CD4-positive, alpha-beta memory T cell (primary cell): ENCODE results near the gene ACAP1. TPM values are rescaled to one million over a fixed set of nuclear protein-coding genes. Genes with fewer than 3 reads are reported as not detected.

Source experiments
- CTCF ChIA-PET: fragments of 350-600 bp; sonication (Branson Sonifier 250); formaldehyde crosslinking; loops from one replicate; lab custom pipeline; 2021; ENCODE audit warnings: inconsistent platforms; ENCODE audit not compliant: partially characterized antibody; lab: Charles Lee
- POLR2A ChIA-PET: fragments of 350-600 bp; sonication (Branson Sonifier 250); formaldehyde crosslinking; loops from one replicate; lab custom pipeline; 2021; ENCODE audit not compliant: partially characterized antibody; lab: Charles Lee
- DNase-seq, 5 donors: peaks; one replicate each; pipeline versions ENCODE4 v3.0.0 to v3.0.0-alpha.2; 2020 to 2022; ENCODE audit warnings: mixed read lengths in 1 of 5
- H3K27ac ChIP-seq: one replicate; pipeline ENCODE4 v1.7.0; 2013; ENCODE audit warnings: low read depth, low read length
- H3K27me3 ChIP-seq: 2 replicates; pipeline ENCODE4 v1.7.0; 2013; ENCODE audit warnings: mild to moderate bottlenecking, low read length, moderate library complexity; ENCODE audit not compliant: insufficient read depth
- H3K36me3 ChIP-seq: 2 replicates; pipeline ENCODE4 v1.7.0; 2013; ENCODE audit warnings: mild to moderate bottlenecking, low read length, moderate library complexity; ENCODE audit not compliant: insufficient read depth
- H3K4me1 ChIP-seq: 2 replicates; pipeline ENCODE4 v1.7.0; 2013; ENCODE audit warnings: mild to moderate bottlenecking, low read length, moderate library complexity; ENCODE audit not compliant: insufficient read depth
- H3K4me3 ChIP-seq, 2 donors: one replicate each; pipeline ENCODE4 v1.7.0; 2013; ENCODE audit warnings: low read length in 2 of 2, mild to moderate bottlenecking in 1 of 2
- H3K9me3 ChIP-seq, 2 donors: one replicate each; pipeline ENCODE4 v1.7.0; 2013; ENCODE audit warnings: low read length in 2 of 2, control low read depth in 1 of 2; ENCODE audit not compliant: control insufficient read depth in 1 of 2
- H3K27ac Mint-ChIP-seq, 7 donors: one replicate each; pipeline ENCODE4 v1.8.0; 2020 to 2021; ENCODE audit warnings: mixed read lengths in 7 of 7, mild to moderate bottlenecking in 6 of 7, inconsistent platforms in 3 of 7, moderate library complexity in 3 of 7
- H3K27me3 Mint-ChIP-seq, 2 donors: one replicate each; pipeline ENCODE4 v1.8.0; 2020 to 2021; ENCODE audit warnings: mixed read lengths in 2 of 2
- H3K36me3 Mint-ChIP-seq, 2 donors: one replicate each; pipeline ENCODE4 v1.8.0; 2020 to 2021; ENCODE audit warnings: mixed read lengths in 2 of 2, inconsistent platforms in 1 of 2, mild to moderate bottlenecking in 1 of 2
- H3K4me1 Mint-ChIP-seq, 4 donors: one replicate each; pipeline ENCODE4 v1.8.0; 2020 to 2021; ENCODE audit warnings: mixed read lengths in 4 of 4, mild to moderate bottlenecking in 1 of 4
- H3K4me3 Mint-ChIP-seq, 8 donors: one replicate each; pipeline ENCODE4 v1.8.0; 2020 to 2021; ENCODE audit warnings: mixed read lengths in 8 of 8, mild to moderate bottlenecking in 7 of 8, moderate library complexity in 6 of 8, inconsistent platforms in 3 of 8
- H3K9me3 Mint-ChIP-seq, 8 donors: one replicate each; pipeline ENCODE4 v1.8.0; 2020 to 2021; ENCODE audit warnings: mixed read lengths in 8 of 8, mild to moderate bottlenecking in 5 of 8, inconsistent platforms in 3 of 8, moderate library complexity in 1 of 8
- intact Hi-C: fragments of 100-400 bp; cut with micrococcal nuclease; formaldehyde crosslinking; loops from one replicate; pipeline ENCODE4 v1.15.1; 2023
- polyA plus RNA-seq, 2 donors: library from polyadenylated mRNA; unstranded; fragments of 300-500 nt; fragmentation: Illumina TruSeq; gene quantifications; one replicate each; pipeline ENCODE4 v1.2.3, GENCODE V29; 2021
- total RNA-seq, 2 experiments: library from RNA; stranded (reverse); gene quantifications; one replicate each; pipeline ENCODE4 v1.2.3, GENCODE V29; 2021

ACAP1 gene
- total and polyA plus RNA-seq, 4 experiments from 2014 or later = 261 to 516 (median 386) TPM

DNA sequence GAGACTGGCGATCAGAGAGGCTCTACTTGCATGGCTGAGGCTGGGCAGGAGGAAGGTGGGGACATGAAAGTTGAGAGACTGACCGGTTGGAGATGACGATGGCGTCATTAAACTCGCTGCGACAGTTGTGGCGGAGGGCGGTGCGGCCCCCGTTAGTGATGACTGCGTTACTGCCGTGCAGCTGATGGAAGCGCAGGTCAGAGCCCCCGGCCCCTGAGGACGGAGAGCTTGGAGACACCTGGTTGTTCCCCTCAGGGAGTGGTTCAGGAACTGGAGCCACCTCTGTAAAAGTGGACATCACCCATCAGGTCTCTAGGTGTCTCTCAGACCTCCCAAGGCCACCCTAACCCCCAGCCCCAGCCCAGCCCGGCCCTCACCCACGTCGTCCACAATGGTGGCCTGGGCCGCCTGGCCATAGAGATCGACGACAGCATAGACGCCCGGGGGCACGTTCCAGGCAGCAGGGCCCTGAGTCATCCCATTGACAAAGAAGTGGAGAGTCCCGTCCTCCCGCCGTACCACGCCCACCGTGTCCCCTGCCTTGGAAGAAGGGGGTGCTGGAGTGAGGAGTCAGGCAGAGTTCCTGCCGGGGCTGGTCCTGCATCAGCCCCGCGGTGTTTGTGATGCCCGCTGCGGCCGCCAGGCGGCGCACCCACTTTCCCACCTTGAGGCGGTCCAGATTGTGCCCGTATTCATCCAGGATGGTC is 12.4 kb upstream of the ACAP1 start:
- DNase-seq = peak; percentile 50 to 72 (median 56)
- Histone ChIP-seq H3K4me1 (peaks cover 20% of the 10 kb centered on the region), H3K9me3 (no peaks in the 10 kb centered on the region), H3K4me3 (no peak overlapping the region), H3K27me3 (no peaks in the 10 kb centered on the region), H3K27ac (no peak overlapping the region), H3K36me3 (peaks cover 27% of the 10 kb centered on the region)
- Mint-ChIP-seq H3K9me3 (no peaks in the 10 kb centered on the region), H3K4me1 (peaks cover 17 to 28% (median 18%) of the 10 kb centered on the region in 4 donors), H3K4me3 (no peak overlapping the region), H3K27me3 (no peaks in the 10 kb centered on the region), H3K36me3 (peaks cover 9 to 38% of the 10 kb centered on the region in 2 donors), H3K27ac (peak overlapping the region in 3 of 7 donors; percentile 18 to 78 (median 55))
- ChIA-PET CTCF (interaction anchor here (0.9 to 6.5 kb wide), 11 partner anchors 8 to 278 kb away, joined by 3 to 115 read pairs (median 5); partner anchors contain the start of genes ACAP1, GPS2 and TMEM95), POLR2A (interaction anchor here (1.3 to 6.8 kb wide), 3 partner anchors 11 to 28 kb away, joined by 5 to 61 read pairs (median 12); partner anchors contain the start of gene ACAP1)
- intact Hi-C loops = loop anchor here (1.0 kb wide), 4 partner anchors 12 to 44 kb away; partner anchors contain the start of gene ACAP1

DNA sequence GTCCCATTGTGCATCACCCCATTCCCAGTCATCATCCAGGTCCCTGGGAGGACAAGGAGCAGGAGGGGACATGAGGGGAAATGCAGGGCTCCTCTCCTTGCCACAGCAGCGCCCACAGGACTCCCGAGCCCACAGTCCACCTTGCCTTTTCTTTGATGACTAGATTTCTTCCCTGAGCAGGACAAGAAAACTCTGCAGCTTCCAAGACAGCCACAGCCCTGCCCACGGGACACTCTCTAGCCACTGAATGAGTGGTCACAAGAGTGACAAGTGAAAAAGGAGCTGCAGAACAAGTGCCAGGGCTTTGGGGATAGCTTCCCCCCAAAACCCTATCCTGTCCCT is 11.9 kb upstream of the ACAP1 start:
- no peak for DNase-seq
- Histone ChIP-seq H3K36me3 (peaks cover 27% of the 10 kb centered on the region), H3K27ac (no peak overlapping the region), H3K4me1 (peaks cover 20% of the 10 kb centered on the region), H3K4me3 (no peak overlapping the region), H3K9me3 (no peaks in the 10 kb centered on the region), H3K27me3 (no peaks in the 10 kb centered on the region)
- Mint-ChIP-seq H3K27me3 (no peaks in the 10 kb centered on the region), H3K27ac (peak overlapping the region in 3 of 7 donors; percentile 18 to 78 (median 55)), H3K36me3 (peaks cover 8 to 36% of the 10 kb centered on the region in 2 donors), H3K4me1 (peaks cover 17 to 31% (median 20%) of the 10 kb centered on the region in 4 donors), H3K4me3 (no peak overlapping the region), H3K9me3 (peaks cover 0 to 3% (median 0%) of the 10 kb centered on the region in 8 donors)
- ChIA-PET POLR2A (interaction anchor here (0.7 to 6.8 kb wide), 6 partner anchors 12 to 28 kb away, joined by 3 to 61 read pairs (median 8); partner anchors contain the start of gene ACAP1), CTCF (interaction anchor here (0.9 to 6.5 kb wide), 9 partner anchors 9 to 278 kb away, joined by 3 to 115 read pairs (median 6); partner anchors contain the start of genes ACAP1, GPS2 and TMEM95)
- intact Hi-C loops = loop anchor here (1.0 kb wide), 4 partner anchors 12 to 44 kb away; partner anchors contain the start of gene ACAP1

DNA sequence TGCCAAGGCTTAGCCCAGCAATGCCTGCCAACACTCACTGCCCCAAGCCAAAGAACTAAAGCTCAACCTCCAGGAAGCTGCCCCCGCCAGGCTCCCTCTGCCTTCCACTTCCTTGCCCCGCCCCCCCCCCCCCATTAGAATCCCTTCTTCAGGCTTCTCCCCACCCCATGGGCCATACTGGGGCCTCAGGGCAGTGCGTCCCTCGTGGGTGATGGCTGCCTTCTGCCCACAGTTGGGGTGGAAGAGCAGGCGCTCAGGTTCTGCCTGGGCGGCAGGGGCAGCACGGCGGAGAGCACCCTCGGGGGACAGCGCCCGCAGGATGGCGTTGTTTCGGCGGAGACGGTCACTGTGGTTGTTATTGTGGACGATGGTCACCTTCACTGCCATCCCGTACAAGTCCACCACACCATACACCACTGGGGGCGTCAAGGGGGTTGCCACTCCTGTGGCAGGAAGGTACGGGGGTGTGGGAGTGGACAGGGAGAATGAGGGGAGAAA is 11.2 kb upstream of the ACAP1 start:
- Histone ChIP-seq H3K27ac (no peak overlapping the region), H3K4me3 (no peak overlapping the region), H3K36me3 (peaks cover 27% of the 10 kb centered on the region), H3K4me1 (peaks cover 20% of the 10 kb centered on the region), H3K9me3 (no peaks in the 10 kb centered on the region), H3K27me3 (no peaks in the 10 kb centered on the region)
- Mint-ChIP-seq H3K27ac (peak overlapping the region in 2 of 7 donors; percentile 18 to 66), H3K36me3 (peaks cover 8 to 38% of the 10 kb centered on the region in 2 donors), H3K4me3 (no peak overlapping the region), H3K27me3 (no peaks in the 10 kb centered on the region), H3K4me1 (peaks cover 21 to 38% (median 25%) of the 10 kb centered on the region in 4 donors), H3K9me3 (peaks cover 0 to 4% (median 0%) of the 10 kb centered on the region in 8 donors)
- ChIA-PET CTCF (interaction anchor here (0.9 to 6.5 kb wide), 10 partner anchors 10 to 279 kb away, joined by 3 to 115 read pairs (median 6); partner anchors contain the start of genes ACAP1, GPS2 and TMEM95), POLR2A (interaction anchor here (0.7 to 6.8 kb wide), 6 partner anchors 13 to 29 kb away, joined by 3 to 61 read pairs (median 8); partner anchors contain the start of gene ACAP1)
- intact Hi-C loops = no loop called here
- no peak for DNase-seq

DNA sequence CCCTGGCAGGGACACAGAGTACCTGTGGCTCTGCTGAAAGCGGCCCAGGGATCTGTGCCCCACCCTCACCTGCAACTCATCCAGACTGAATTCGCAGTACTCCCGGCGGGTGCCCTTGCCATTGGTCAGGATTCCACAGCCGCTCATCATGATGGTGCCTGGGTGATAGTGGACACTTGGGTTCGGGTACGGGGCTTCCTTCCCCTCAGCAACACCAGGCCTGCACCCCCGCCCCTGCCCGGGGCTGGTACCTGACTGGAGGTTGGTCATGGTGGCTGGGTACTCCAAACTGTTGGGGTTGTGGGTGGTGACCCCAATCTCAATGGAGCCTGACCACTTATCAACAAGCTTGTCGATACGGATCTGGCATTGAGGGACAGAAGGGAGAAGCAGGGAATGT is 10.1 kb upstream of the ACAP1 start:
- POLR2A ChIA-PET = interaction anchor here (1.1 to 6.8 kb wide), 4 partner anchors 11 to 19 kb away, joined by 4 to 61 read pairs (median 10); partner anchors contain the start of genes ACAP1 and GPS2
- peak overlapping the region in 3 of 7 donors; percentile 13 to 63 (median 29) for H3K27ac Mint-ChIP-seq
- H3K4me1 ChIP-seq = peaks cover 30% of the 10 kb centered on the region
- H3K27ac ChIP-seq = no peak overlapping the region
- H3K4me3 Mint-ChIP-seq = peak overlapping the region in 1 of 8 donors; percentile 35
- H3K27me3 Mint-ChIP-seq = no peaks in the 10 kb centered on the region
- peaks cover 22% of the 10 kb centered on the region for H3K36me3 ChIP-seq
- no peak overlapping the region for H3K4me3 ChIP-seq
- CTCF ChIA-PET = interaction anchor here (0.9 to 6.5 kb wide), 7 partner anchors 10 to 111 kb away, joined by 3 to 115 read pairs (median 14); partner anchors contain the start of genes ACAP1 and TMEM95
- no peaks in the 10 kb centered on the region for H3K27me3 ChIP-seq
- H3K9me3 Mint-ChIP-seq = peaks cover 0 to 4% (median 0%) of the 10 kb centered on the region in 8 donors
- no peaks in the 10 kb centered on the region for H3K9me3 ChIP-seq
- intact Hi-C loops = no loop called here
- peaks cover 23 to 46% (median 30%) of the 10 kb centered on the region in 4 donors for H3K4me1 Mint-ChIP-seq
- H3K36me3 Mint-ChIP-seq = peaks cover 4 to 30% of the 10 kb centered on the region in 2 donors
- DNase-seq = no peak

DNA sequence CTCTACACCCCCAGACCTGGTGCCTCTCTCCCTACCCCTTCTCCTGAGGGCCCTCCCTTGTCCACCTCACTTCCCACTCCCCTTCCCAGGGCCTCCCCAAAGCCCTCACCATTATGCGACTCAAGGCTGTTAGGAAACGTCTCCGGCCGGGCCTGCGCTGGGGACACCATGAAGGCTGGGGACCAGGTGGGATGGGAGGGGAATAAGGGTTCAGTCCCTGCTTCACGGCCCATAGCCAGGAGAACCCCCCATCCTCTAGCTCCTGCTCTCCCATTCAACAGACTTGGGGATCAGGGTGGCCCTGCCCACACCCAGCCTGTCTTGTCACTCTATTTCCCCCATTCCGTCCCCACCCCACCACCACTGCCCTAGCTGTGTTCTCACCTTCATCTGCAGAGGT is 9.3 kb upstream of the ACAP1 start:
- POLR2A ChIA-PET = interaction anchor here (1.1 to 6.8 kb wide), 3 partner anchors 11 to 17 kb away, joined by 4 to 61 read pairs (median 6); partner anchors contain the start of genes ACAP1 and GPS2
- peak overlapping the region in 1 of 7 donors; percentile 93 for H3K27ac Mint-ChIP-seq
- no peak for DNase-seq
- H3K36me3 Mint-ChIP-seq = peaks cover 0 to 22% of the 10 kb centered on the region in 2 donors
- Histone ChIP-seq H3K4me3 (no peak overlapping the region), H3K4me1 (peaks cover 34% of the 10 kb centered on the region), H3K36me3 (peaks cover 15% of the 10 kb centered on the region), H3K9me3 (no peaks in the 10 kb centered on the region), H3K27me3 (no peaks in the 10 kb centered on the region), H3K27ac (no peak overlapping the region)
- no peak overlapping the region for H3K4me3 Mint-ChIP-seq
- no peaks in the 10 kb centered on the region for H3K27me3 Mint-ChIP-seq
- peaks cover 0 to 4% (median 0%) of the 10 kb centered on the region in 8 donors for H3K9me3 Mint-ChIP-seq
- CTCF ChIA-PET = interaction anchor here (0.9 to 6.5 kb wide), 4 partner anchors 9 to 29 kb away, joined by 3 to 115 read pairs (median 18); partner anchors contain the start of gene ACAP1
- intact Hi-C loops = no loop called here
- H3K4me1 Mint-ChIP-seq = peaks cover 22 to 49% (median 32%) of the 10 kb centered on the region in 4 donors

DNA sequence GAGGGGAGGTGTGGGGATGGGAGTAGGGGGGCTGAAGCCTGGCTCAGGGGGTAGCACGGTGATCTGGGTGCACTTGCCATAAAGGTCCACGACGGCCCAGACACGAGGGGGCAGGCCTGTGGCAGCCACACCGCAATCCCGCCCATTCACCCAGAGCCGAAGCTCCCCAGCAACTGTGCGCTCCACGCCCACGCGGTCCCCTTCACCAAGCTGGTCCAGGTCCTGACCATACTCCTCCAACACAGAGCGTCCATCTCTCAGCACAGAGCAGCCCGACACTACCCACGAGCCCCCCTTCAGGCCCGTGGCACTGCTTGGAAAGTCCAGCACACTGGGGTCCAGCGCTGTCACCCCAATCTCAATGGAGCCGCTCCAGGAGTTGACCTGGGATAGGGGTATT is 8.8 kb upstream of the ACAP1 start:
- Histone ChIP-seq H3K4me3 (no peak overlapping the region), H3K4me1 (peaks cover 39% of the 10 kb centered on the region), H3K27ac (no peak overlapping the region), H3K36me3 (peaks cover 13% of the 10 kb centered on the region), H3K9me3 (no peaks in the 10 kb centered on the region), H3K27me3 (no peaks in the 10 kb centered on the region)
- ChIA-PET POLR2A (interaction anchor here (1.1 to 6.8 kb wide), 2 partner anchors 10 to 18 kb away, joined by 4 to 61 read pairs; partner anchors contain the start of gene ACAP1), CTCF (interaction anchor here (1.7 to 6.5 kb wide), 3 partner anchors 9 to 22 kb away, joined by 6 to 115 read pairs (median 31); partner anchors contain the start of gene ACAP1)
- H3K27me3 Mint-ChIP-seq = no peaks in the 10 kb centered on the region
- peaks cover 0 to 4% (median 0%) of the 10 kb centered on the region in 8 donors for H3K9me3 Mint-ChIP-seq
- DNase-seq = no peak
- intact Hi-C loops = no loop called here
- peaks cover 0 to 19% of the 10 kb centered on the region in 2 donors for H3K36me3 Mint-ChIP-seq
- peaks cover 26 to 54% (median 36%) of the 10 kb centered on the region in 4 donors for H3K4me1 Mint-ChIP-seq
- H3K27ac Mint-ChIP-seq = peak overlapping the region in 2 of 7 donors; percentile 76 to 93
- peak overlapping the region in 4 of 8 donors; percentile 42 to 98 (median 54) for H3K4me3 Mint-ChIP-seq
